ENCODE results near the gene DMC1.
"Not testable (repeated sequence)": the region's sequence is repeated elsewhere in the genome, so short reads cannot be mapped to it uniquely, and the experiment has no call there.

DMC1 gene

DNA sequence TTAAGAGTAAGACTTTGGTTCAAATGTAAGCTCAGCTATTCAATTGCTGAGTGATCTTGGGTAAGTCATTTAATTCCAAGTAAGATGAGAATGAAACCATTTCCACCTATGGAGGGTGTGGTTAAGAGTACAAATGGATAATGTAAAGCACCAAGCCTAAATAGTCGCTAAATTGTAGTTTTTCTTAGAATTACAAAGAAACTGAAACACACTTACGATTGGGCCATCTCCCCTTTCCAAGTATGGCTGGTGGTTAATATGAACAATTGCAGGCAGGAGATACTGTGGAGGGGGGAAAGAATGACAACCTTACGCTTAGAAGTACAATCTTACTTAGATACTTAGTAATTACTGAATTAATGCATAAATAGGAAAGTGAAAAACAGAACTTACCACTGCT is 72.1 kb downstream of the DMC1 start:
- no peak for DNase-seq

DNA sequence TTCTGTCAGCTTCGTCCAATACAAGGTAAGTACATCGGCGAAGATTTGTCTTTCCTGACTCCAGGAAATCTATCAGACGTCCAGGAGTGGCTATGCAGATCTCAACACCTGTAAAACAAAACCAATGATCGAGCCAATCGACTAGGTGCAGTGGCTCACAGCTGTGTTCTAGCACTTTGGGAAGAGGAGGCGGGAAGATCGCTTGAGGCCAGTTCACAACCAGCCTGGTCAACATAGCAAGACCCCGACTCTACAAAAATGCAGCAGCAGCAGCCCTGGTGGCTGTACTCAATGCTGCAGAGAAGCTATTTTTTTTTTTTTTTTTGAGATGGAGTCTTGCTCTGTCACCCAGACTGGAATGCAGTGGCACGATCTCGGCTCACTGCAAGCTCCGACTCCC is 75.0 kb downstream of the DMC1 start:
- no peak for DNase-seq

DNA sequence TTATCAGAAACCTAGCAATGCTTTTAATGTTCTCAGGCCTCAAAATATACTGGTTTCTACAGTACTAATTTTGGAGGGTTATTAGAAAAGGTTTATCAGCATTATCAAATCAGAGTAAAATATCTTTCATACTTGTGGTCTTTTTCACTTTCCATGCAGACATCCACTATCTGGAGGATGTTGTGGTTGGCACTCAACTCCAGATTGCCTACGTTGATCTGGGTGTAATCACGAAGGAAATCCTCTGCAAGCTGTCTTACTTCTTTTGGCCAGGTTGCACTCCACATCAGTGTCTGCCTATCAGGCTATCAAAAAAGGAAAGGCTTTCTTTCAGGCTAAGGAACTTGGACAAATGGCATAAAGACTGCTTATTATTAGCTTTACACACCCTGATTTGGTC is 75.5 kb downstream of the DMC1 start:
- no peak for DNase-seq

DNA sequence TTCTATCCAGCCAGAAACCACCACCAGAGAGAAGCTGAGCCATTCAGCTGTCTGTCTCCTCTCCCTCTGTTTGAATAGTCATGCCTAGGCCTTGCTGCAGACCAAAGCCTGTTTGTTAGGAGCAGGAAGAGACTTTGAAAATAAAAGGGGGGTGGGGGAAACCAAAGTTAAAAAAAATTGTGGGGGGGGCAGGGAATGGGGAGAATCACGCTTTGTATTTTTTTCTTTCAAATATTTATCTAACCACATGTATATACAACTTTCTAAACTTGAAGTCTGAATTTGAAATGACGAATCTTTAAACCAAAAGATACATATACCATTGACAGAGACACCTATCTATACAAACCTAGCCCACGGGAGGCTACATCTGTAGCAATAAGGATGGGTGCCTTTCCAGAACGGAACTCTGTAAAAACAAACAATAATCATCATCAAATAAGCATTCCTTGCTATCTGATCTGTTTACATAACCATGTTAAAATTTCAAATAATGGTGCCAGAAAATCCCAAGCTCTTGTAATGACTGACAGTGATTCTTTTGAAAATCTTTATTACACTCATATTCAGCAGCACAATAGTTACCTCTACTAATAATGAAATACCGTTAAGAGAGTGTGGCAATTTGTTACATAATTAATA is 78.2 kb downstream of the DMC1 start:
- no peak for DNase-seq

DNA sequence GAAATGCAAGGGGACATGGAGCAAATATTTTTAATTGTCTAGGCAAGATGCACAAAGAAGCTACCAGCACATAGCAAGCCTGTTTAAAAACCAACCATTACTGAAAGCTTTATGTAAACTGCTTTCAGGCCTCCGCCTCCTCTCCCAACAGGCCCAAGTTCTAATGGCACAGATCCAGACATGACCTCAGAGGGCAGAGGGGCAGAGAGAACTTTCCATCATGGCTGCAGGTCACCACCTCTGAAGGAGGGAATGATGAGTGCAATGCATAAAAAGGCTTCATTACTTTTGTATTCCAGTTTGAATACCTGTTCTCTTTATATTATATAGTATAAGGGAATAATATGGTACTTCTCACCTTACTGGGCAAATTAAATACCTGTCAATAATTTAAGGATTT is 79.1 kb downstream of the DMC1 start:
- DNase-seq: no peak

DNA sequence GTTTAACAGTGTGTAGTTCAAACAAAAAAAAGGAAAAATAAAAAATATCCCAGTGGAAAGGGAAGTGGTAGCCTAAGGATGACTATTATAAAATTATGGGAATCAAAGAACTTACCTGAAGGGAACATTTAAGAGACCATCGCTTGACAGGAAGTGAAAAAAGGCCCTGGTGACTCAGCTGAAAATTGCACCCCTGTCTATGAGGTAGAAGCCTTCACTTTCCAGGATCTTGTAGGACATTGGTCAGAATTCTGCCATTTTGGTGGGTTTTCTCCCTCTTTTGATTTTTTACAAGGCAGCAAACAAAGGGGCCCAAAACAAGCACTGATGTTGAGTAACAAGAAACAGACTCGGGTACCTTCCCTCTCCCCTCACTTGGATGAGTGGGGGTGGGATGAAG is 79.5 kb downstream of the DMC1 start:
- no peak for DNase-seq

DNA sequence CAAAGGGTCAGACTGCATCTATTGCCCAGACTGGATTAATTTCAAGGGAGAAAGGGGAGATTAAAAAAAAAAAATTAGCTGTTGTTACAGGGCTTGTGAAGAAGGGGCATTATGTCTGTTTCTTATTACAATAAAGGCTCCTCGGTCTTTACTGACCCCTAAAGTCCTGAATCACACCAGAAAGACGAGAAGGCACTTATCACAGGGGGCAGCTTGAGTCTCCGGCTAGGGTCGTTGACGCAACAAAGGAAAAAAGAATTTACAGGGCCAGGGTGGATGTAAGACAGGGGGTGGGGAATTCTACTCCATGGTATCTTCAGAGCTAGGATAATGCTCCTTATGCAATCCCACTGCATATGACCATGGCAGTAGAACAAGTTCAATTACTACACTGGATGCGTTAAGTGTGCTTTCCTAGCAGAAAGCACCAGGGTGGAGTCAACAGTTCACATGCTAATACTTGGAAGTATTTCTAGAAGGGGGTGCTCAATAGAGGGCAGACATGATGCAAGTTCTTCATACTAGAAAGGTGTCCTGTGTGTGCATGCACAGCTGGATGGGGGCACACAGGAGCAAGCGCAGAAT is 80.3 kb downstream of the DMC1 start:
- no peak for DNase-seq

DNA sequence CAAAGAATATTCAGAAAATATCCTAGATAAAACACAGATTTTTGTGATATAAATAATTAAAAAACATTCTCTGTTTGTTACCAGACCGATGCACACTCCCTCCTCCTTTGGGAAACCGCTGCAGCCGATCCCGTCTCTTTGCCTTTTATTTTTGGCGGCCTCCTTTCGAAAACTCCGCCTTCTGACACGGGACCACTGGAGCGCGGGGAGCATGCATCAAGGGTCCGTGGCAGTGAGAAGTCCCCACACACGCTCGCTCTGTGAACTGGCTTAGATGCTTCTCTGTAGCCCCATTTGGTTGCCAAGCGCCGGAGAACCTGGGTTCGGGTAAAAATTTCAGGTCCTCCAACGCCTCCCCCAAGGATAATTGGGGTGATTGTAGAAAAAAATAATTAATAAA is 80.8 kb downstream of the DMC1 start:
- DNase-seq: no peak

DNA sequence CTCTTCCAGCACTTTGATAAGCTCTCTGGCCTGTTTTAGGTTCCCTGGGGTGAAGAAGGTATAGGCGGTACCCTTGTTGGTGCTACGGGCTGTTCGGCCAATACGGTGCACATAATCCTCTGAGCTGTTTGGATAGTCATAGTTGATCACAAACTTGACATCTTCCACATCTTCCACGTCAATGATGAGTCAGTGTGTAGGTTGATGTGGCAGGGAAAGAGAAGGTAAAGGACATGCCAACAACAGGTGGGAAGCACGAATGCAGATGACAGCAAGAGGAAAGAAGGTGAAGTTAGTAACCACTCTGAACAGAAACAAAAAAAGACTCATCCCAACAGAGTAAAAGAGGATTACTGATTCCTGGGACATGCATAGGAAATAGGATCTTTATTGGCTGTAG is 82.0 kb downstream of the DMC1 start:
- no peak for DNase-seq

DNA sequence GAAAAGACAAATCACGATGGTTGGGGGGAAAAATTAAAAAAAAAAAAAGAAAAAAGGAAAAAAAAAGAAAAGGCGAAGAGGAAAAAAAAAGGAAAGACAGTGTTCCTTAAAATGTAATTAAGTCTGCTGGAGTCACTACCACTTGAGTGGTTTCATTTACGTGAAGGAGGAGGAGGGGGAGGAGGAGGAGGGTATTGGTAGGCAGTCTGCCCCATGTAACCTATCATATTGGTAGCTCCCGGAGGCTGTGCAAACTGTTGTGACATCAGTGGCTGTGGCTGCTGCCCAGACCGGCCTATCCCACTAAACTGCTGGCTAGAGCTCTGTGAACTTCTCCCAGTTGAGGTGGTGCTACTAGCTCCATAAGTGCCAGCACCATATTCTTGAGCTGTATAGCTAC is 84.2 kb downstream of the DMC1 start:
- no peak for DNase-seq

DNA sequence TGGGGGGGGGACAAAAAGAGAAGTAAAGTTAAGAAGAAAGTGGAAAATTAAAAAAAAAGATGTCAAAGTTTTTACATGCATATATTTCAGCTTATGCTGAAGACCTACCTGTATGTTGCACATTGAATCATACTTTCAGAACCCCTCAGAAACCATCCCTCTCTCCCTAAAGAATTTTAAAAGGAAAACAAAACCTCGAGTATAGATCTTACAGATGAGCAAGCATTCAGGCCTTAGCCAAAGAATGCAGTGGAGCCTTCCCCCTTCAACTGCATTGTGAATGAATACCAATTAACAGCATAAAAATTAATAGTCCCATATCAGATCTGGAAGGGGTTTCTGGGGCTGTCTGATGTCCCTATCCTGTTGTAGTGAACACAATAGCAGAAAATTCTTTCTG is 85.7 kb downstream of the DMC1 start:
- DNase-seq: no peak

DNA sequence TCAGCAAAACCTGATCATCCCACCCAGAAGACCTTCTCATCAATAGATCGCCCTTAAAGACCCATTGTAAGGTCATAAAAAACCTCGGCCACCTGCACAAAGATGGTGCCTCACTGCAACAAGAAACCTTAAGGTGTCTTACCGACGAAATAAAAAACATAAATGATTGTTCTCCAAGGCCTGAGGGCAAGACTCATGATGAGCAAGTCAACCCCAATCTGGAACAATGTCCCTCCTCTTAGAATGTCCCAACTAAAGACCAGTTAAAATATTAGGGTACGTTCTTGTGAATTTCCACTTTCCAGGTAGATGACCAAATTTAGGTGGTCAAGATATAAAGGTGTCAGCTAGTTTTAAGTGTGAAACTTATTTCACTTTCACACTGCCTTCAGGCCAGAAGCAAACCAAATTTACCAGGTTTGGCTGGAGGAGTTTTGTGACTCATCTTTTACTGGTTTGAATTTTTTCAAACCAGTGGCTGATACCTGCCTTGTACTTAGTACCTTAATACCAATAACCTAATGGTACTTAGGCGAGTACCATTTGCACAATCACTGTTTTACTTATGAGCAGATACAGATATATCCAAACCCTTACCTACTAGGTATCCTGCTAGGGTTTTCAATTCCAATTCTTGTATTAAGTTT is 87.2 kb downstream of the DMC1 start:
- no peak for DNase-seq

DNA sequence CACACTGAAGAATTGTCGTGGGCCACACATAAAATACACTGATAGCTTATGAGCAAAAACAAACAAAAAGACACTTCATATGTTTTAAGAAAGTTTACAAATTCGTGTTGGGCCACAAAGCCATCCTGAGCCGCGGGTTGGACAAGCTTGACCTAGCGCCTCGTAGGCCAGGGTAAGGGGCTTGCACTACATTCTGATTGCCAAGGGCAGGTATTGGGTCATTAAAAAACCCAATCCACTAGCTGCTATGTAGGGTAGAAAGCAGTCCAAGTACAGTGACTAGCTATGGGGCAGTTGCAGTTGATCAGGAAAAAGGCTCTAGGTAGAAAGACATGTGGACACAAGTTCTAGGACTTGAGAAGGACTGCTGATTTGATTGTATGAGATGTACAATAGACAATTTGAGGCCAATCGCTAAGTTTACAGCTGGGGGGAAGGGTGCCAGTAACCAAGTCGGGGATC is 88.1 kb downstream of the DMC1 start:
- no peak for DNase-seq

DNA sequence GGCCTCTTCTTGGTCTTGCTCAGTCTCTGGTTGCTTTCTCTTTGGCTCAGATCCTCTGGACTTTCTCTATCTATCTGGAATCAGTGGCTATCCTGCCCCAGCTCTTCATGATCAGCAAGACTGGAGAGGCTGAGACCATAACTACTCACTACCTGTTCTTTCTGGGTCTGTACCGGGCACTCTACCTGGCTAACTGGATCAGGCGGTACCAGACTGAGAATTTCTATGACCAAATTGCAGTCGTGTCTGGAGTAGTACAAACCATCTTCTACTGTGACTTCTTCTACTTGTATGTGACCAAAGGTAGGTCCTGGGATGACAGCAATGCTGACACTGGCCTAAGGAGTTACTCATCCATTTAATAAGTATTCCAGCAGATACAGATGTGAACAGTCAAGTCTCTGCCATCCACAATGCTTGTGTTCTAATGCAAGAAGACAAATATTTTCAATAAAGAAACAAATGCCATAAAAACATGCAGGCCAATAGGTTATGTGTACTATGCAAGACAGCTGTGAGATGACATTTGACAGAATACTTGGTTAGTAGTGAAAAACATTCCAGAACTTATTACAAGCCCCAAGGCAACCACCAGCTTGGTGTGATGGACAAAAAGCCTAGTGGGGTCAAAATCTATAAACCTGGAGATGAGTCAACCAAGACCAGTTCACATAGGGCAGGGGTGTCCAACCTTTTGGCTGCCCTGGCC is 88.7 kb downstream of the DMC1 start:
- DNase-seq: no peak

DNA sequence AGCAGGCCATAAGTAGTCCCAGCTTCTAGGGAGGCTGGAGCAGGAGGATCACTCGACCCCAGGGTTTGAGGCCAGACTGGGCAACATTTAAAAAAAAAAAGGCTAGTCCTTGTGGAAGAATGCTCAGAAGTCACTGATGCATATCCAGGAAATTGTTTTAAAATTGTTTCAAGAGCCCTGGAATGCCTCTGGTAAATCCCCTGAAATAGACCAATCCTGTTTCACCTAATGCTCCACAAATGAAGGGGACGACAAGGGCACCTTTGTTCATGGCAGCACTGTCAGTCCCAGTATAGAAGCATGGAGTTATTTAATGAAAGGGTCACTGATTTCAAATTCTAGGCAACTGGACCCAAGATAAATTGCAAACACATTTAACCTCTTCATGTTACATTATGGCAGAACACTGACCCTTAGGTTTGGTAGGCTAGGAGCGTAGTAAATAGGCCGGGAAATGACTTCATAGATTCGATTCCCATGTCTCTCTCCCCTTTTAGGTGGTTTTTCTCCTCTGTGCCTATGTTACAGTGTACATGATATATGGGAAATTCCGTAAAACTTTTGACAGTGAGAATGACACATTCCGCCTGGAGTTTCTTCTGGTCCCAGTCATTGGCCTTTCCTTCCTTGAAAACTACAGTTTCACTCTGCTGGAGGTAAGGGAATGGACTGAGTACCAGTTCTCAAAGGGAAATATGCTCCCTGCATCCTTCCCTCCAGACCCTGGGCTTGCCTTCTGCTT is 90.7 kb downstream of the DMC1 start:
- DNase-seq: no peak

DNA sequence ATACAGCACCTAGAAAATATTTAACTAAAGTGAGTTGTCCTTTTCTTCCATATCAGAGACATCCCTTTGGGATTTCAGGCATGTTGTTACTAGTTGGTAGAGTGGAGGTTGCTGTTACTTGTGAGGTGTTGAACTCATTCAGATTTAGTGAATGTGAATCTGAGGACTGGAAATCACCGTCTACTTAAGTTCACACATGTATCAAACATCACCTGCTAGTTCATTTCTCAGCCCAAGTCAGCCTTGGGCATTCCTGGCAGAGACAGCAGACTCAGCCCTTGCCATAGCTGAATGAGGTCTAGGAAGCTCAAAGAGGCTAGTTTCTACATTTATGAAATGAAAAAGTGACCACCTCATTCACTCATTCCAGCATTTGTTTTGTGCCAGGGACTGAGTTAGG is 92.4 kb downstream of the DMC1 start:
- DNase-seq: no peak

DNA sequence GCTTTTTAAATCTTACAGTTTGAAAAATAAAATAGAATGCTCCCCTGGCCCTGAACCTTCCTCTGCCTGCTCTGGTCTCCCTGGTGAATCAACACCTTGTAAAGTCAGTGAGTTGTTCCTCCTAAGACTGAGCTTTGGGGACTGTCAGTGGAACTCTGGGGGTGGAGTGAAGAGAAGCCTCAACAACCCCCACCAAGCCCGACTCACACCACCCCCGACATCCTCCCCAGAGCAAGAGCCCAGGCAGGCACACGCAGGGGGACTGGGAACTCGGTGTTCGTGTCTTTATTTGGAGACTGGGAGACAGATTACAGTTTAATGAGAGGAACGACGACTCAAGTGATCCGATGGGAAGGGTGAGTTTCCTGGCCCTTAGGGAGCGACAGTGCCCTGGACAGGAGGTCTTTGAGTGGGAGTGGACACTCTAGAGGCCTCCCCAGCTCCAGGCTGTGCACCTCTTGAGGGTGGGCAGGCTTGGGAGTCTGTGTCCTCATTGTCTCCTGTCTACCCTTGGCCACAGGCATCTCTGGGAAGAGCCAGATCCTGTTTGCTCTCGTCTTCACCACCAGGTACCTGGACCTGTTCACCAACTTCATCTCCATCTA is 95.9 kb downstream of the DMC1 start:
- DNase-seq: no peak

DNA sequence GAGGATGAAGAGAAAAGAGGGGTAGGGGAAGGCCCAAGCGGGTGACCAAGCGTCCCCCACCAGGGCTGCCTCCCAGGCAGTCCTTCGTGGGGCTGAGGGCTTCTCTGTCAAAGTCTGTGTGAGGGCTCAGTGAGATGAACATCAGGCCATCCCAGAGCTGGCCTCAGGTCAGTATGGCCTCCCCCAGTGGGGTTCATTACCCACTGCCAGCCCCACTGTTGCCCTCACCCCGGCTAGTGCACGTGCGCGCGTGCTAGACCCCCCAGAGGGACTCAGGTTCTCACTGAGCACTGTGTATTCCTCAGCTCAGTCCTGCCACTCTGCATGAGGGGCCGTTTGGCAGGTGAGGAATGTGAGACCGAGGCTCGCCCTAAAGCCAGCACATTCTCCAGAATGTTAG is 98.7 kb downstream of the DMC1 start:
- DNase-seq: no peak

DNA sequence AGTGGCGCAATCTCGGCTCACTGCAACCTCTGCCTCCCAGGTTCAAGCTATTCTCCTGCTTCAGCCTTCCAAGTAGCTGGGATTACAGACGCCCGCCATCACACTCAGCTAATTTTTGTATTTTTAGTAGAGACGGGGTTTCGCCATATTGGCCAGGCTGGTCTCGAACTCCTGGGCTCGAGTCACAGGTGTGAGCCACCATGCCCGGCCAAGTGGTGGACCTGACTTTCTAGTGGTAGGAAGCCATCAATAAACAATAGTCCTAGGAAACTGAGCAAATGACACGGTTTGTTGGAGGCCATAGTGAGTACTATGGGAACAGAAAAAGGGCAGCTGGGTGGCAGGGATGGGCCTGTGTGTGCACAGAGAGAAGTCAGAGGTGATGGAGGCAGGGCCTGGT is 99.8 kb downstream of the DMC1 start:
- not testable (repeated sequence) for DNase-seq

DNA sequence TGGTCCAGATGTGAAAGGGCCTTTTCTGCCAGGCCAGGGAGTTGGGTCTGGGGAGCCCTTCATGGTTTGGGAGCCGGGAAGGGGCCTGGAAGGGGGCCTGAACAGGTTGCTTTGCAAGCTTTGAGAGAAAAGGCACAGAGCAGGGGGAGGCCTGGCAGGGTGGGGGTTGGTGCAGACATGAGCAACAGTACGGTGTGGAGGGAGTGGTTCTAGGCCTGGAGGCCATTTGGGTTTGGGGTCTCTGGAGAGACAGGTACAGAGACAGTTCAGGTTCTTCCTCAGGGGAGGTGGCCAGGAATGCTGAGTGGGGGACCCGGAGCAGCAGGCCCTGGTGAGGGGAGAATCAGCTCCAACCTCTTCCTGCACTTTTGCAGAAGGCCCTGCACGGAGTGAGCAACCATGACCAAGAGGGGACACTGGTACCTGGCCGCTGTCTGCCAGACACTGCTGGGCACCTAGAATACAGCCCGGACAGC is 100.6 kb downstream of the DMC1 start:
- no peak for DNase-seq

Measured in activated naive CD4-positive, alpha-beta T cell (primary cell).